Measurements from ENCODE around the gene ENDOU.

ENDOU gene

GRCh38 chr12:47744778-47745436 lies 19.6 kb upstream of the ENDOU start:
- TF ChIP-seq ESRRG (CRISPR knock-in tag; IDR thresholded peaks at IDR 0.05), result no peak
- no peak for TF ChIP-seq TCF4 (CRISPR knock-in tag; IDR thresholded peaks at IDR 0.05; ENCODE audit: borderline replicate concordance)
- TF ChIP-seq ZNF565 (CRISPR knock-in tag; conservative IDR thresholded peaks at IDR 0.05; ENCODE audit: low read depth), result no peak
- ATAC-seq, result no peak

DNA sequence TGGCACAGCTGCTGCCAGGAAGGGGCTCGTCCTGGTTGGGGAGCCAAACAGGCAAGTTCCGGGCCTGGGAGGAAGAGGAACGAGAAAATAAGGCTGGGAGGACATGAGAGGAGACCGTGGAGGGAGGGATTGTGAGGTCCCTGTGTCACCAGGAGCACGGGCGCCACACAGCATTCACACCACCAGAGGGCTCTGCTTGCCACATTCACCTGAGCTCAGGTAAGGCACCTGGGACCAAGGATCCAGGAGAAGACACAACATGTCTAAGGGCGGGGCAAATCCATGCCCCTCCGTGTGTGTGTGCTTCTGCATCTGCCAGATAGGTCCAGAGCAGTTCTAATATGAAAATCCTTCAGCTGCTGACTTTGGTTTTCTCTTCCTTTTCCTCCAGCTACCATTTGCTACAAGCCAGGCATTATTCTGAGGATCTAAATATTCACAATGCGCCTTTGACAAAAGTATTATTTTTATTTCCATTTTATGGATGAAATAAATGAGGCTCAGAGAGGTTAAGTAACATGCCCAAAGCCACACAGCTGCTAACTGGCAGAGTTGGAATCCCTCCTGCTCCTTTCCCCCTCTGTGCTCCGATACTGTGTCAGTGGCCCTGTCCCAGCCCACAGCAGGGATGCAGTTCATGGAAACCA lies 18.8 kb upstream of the ENDOU start:
- TF ChIP-seq POU6F1 (CRISPR knock-in tag; IDR thresholded peaks at IDR 0.05; ENCODE audit: borderline replicate concordance, low read depth) (no peak), CSRNP3 (CRISPR knock-in tag; IDR thresholded peaks at IDR 0.05) (no peak), SNAI2 (CRISPR knock-in tag; IDR thresholded peaks at IDR 0.05) (no peak), ZC3H10 (CRISPR knock-in tag; IDR thresholded peaks at IDR 0.05) (no peak), CSDC2 (CRISPR knock-in tag; IDR thresholded peaks at IDR 0.05) (no peak), OSR1 (CRISPR knock-in tag; IDR thresholded peaks at IDR 0.05) (no peak), PATZ1 (CRISPR knock-in tag; IDR thresholded peaks at IDR 0.05; ENCODE audit: borderline replicate concordance) (no peak), BACH2 (CRISPR knock-in tag; IDR thresholded peaks at IDR 0.05; ENCODE audit: borderline replicate concordance) (no peak), RARB (CRISPR knock-in tag; IDR thresholded peaks at IDR 0.05) (no peak), ZFP30 (CRISPR knock-in tag; IDR thresholded peaks at IDR 0.05) (no peak), TCF4 (CRISPR knock-in tag; IDR thresholded peaks at IDR 0.05; ENCODE audit: borderline replicate concordance) (no peak), PPARA (CRISPR knock-in tag; IDR thresholded peaks at IDR 0.05; ENCODE audit: borderline replicate concordance) (no peak), CREB5 (CRISPR knock-in tag; IDR thresholded peaks at IDR 0.05; ENCODE audit: low read depth) (no peak), ZNF8 (CRISPR knock-in tag; IDR thresholded peaks at IDR 0.05) (no peak), ISL1 (CRISPR knock-in tag; IDR thresholded peaks at IDR 0.05) (no peak), ZNF70 (CRISPR knock-in tag; IDR thresholded peaks at IDR 0.05) (no peak), ARNTL (CRISPR knock-in tag; IDR thresholded peaks at IDR 0.05; ENCODE audit: borderline replicate concordance, low read depth) (no peak), GLIS3 (CRISPR knock-in tag; IDR thresholded peaks at IDR 0.05) (no peak), ZFP3 (CRISPR knock-in tag; IDR thresholded peaks at IDR 0.05) (no peak)
- TF ChIP-seq, protein P1, sequence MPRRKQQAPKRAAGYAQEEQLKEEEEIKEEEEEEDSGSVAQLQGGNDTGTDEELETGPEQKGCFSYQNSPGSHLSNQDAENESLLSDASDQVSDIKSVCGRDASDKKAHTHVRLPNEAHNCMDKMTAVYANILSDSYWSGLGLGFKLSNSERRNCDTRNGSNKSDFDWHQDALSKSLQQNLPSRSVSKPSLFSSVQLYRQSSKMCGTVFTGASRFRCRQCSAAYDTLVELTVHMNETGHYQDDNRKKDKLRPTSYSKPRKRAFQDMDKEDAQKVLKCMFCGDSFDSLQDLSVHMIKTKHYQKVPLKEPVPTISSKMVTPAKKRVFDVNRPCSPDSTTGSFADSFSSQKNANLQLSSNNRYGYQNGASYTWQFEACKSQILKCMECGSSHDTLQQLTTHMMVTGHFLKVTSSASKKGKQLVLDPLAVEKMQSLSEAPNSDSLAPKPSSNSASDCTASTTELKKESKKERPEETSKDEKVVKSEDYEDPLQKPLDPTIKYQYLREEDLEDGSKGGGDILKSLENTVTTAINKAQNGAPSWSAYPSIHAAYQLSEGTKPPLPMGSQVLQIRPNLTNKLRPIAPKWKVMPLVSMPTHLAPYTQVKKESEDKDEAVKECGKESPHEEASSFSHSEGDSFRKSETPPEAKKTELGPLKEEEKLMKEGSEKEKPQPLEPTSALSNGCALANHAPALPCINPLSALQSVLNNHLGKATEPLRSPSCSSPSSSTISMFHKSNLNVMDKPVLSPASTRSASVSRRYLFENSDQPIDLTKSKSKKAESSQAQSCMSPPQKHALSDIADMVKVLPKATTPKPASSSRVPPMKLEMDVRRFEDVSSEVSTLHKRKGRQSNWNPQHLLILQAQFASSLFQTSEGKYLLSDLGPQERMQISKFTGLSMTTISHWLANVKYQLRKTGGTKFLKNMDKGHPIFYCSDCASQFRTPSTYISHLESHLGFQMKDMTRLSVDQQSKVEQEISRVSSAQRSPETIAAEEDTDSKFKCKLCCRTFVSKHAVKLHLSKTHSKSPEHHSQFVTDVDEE (CRISPR knock-in tag; IDR thresholded peaks at IDR 0.05), result no peak
- ATAC-seq, result no peak

Measured in SK-N-SH treated with all-trans-retinoic acid at 6 μM for 48 hours (cell line).